ENCODE data around the gene CD2AP.
A peak's percentile ranks its signal among the peaks of the same experiment; 100 is the strongest.
"Not testable (repeated sequence)": the region's sequence is repeated elsewhere in the genome, so short reads cannot be mapped to it uniquely, and the experiment has no call there.

CD2AP gene

GRCh38 chr6:47477497-47478232, at the start of gene CD2AP:
CD2AP (plus strand) TSS chr6:47477789; CDS start chr6:47478245, 456 bp downstream.
- DNase-seq (ENCODE audit: low spot score), result peak; percentile 92

GRCh38 chr6:47428288-47428687, 49.3 kb upstream of the CD2AP start:
- no peak for DNase-seq (ENCODE audit: low spot score)

- no peak for DNase-seq (ENCODE audit: low spot score)
Measured at GRCh38 chr6:47428746-47429664, 48.6 kb upstream of the CD2AP start.

- DNase-seq (ENCODE audit: low spot score), result no peak
Measured at GRCh38 chr6:47434372-47435253, 43.0 kb upstream of the CD2AP start.

- DNase-seq (ENCODE audit: low spot score), result no peak
Measured at GRCh38 chr6:47435254-47435612, 42.4 kb upstream of the CD2AP start.

- no peak for DNase-seq (ENCODE audit: low spot score)
Measured at GRCh38 chr6:47437592-47437991, 40.0 kb upstream of the CD2AP start.

- no peak for DNase-seq (ENCODE audit: low spot score)
Measured at GRCh38 chr6:47438481-47439347, 38.9 kb upstream of the CD2AP start.

- DNase-seq (ENCODE audit: low spot score), result no peak
Measured at GRCh38 chr6:47439348-47439668, 38.3 kb upstream of the CD2AP start.

GRCh38 chr6:47440719-47441118, 36.9 kb upstream of the CD2AP start:
- DNase-seq (ENCODE audit: low spot score), result no peak

- DNase-seq (ENCODE audit: low spot score), result not testable (repeated sequence)
Measured at GRCh38 chr6:47444964-47445363, 32.6 kb upstream of the CD2AP start.

- DNase-seq (ENCODE audit: low spot score), result no peak
Measured at GRCh38 chr6:47446669-47447330, 30.8 kb upstream of the CD2AP start.

- no peak for DNase-seq (ENCODE audit: low spot score)
Measured at GRCh38 chr6:47447722-47448121, 29.9 kb upstream of the CD2AP start.

- no peak for DNase-seq (ENCODE audit: low spot score)
Measured at GRCh38 chr6:47451162-47451561, 26.4 kb upstream of the CD2AP start.

- no peak for DNase-seq (ENCODE audit: low spot score)
Measured at GRCh38 chr6:47452899-47453298, 24.7 kb upstream of the CD2AP start.

GRCh38 chr6:47453372-47453936, 24.1 kb upstream of the CD2AP start:
- DNase-seq (ENCODE audit: low spot score), result no peak

- DNase-seq (ENCODE audit: low spot score), result no peak
Measured at GRCh38 chr6:47454713-47455396, 22.7 kb upstream of the CD2AP start.

- DNase-seq (ENCODE audit: low spot score), result no peak
Measured at GRCh38 chr6:47455533-47456209, 21.9 kb upstream of the CD2AP start.

- DNase-seq (ENCODE audit: low spot score), result no peak
Measured at GRCh38 chr6:47456536-47456975, 21.0 kb upstream of the CD2AP start.

GRCh38 chr6:47457370-47457769, 20.2 kb upstream of the CD2AP start:
- DNase-seq (ENCODE audit: low spot score), result no peak
